Measurements from ENCODE around the gene ATRIP.

Gene ATRIP

DNA sequence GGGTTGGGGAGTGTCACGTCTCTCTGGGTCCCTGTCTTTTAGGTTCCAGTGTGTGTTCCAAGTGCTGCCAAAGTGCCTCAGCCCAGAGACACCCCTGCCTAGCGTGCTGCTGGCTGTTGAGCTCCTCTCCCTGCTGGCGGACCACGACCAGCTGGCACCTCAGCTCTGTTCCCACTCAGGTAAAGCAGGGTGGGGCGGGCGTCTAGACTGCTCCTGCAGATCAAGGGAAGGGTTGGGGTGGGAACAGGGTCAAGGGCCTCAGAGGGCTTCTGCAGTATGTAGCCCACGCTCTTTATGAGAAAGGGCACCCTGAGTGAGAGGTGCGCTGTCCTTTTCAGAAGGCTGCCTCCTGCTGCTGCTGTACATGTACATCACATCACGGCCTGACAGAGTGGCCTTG, 17.2 kb downstream of the ATRIP start:
- DNase-seq (ENCODE audit: low read depth): no peak
- TF ChIP-seq, protein P1, sequence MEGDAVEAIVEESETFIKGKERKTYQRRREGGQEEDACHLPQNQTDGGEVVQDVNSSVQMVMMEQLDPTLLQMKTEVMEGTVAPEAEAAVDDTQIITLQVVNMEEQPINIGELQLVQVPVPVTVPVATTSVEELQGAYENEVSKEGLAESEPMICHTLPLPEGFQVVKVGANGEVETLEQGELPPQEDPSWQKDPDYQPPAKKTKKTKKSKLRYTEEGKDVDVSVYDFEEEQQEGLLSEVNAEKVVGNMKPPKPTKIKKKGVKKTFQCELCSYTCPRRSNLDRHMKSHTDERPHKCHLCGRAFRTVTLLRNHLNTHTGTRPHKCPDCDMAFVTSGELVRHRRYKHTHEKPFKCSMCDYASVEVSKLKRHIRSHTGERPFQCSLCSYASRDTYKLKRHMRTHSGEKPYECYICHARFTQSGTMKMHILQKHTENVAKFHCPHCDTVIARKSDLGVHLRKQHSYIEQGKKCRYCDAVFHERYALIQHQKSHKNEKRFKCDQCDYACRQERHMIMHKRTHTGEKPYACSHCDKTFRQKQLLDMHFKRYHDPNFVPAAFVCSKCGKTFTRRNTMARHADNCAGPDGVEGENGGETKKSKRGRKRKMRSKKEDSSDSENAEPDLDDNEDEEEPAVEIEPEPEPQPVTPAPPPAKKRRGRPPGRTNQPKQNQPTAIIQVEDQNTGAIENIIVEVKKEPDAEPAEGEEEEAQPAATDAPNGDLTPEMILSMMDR (IDR thresholded peaks at IDR 0.05; ENCODE audit: insufficient read depth, low read depth, low read length, missing control alignments): no peak
- no peak overlapping the region for H3K4me3 ChIP-seq (ENCODE audit: low read depth, low read length)

DNA sequence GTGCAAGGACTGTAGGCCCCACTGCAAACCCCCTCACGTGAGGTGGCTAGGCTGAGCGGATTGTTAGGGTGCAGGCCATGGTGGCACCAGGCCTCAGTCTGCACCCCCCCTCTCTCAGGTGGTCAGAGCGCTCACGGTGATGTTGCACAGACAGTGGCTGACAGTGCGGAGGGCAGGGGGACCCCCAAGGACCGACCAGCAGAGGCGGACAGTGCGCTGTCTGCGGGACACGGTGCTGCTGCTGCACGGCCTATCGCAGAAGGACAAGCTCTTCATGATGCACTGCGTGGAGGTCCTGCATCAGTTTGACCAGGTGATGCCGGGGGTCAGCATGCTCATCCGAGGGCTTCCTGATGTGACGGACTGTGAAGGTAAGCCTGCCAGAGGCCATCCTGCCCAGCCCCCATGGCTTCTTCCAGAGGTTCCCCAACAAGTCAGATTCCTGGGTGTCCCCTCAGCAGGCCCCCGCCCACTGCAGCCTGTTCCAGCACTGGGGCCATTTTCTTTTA, 18.2 kb downstream of the ATRIP start:
- no peak for DNase-seq (ENCODE audit: low read depth)
- TF ChIP-seq, protein P1 (IDR thresholded peaks at IDR 0.05; ENCODE audit: insufficient read depth, low read depth, low read length, missing control alignments): no peak
- no peak overlapping the region for H3K4me3 ChIP-seq (ENCODE audit: low read depth, low read length)

DNA sequence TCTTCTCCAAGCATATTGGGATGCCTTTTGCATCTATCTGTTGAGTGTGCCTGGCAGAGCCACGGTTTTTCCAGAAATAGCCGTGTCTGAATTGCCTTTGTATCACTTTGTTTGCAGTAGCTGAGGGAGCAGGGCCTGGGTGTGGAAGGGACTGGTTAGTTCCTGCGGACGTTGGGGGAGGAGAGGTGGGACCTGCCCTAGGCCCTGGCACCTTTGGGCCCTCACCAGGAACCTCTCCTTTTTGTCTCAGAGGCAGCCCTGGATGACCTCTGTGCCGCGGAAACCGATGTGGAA, 18.6 kb downstream of the ATRIP start:
- no peak for DNase-seq (ENCODE audit: low read depth)
- TF ChIP-seq, protein P1 (IDR thresholded peaks at IDR 0.05; ENCODE audit: insufficient read depth, low read depth, low read length, missing control alignments): no peak

DNA sequence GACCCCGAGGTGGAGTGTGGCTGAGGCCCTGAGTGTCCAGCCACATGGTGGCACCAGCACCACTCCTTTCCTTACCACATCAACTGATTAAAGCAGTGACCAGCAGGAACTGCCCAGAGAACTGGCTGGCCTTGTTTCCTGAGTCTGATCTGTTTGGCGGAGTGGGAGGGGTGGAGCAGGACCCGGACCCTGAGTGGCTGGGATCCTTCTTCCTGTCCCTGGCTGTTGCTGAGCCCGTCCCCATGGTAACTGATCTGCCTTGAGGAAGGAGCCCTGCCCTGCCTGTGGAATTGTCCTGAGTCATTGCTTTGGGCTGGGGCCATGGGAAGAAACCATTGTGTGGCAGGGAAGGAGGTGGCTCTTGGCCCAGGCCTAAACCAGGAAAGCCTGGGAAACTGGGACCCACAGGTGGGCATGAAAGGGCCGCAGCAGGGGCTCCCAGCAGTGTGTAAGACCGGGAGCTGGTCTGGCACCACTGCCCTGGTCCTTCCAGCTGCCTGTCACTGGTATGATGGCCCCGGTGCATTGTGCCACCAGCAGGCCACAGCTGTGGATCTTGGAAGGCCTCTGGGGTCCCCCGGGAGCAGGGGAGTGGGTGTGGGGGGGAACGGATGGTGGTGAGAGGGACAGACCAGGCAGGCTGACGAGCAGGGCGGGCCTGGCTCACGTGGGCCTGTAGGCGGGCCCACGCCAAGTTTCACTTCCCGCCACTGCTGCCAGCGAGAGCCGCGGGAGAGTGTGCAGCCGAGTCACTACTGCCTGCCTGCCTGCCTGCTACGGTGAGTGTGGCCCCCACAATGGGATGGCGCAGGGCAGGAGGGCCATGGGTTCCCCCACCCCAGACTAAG, 19.2 kb downstream of the ATRIP start:
- peak; percentile 91 for DNase-seq (ENCODE audit: low read depth)
- H3K4me3 ChIP-seq (ENCODE audit: low read depth, low read length): peak overlapping the region; percentile 85
- TF ChIP-seq, protein P1 (IDR thresholded peaks at IDR 0.05; ENCODE audit: insufficient read depth, low read depth, low read length, missing control alignments): peak; percentile 45

More for the DNA sequence above, 18.6 kb downstream of the ATRIP start:
- H3K4me3 ChIP-seq (ENCODE audit: low read depth, low read length): no peak overlapping the region

DNA sequence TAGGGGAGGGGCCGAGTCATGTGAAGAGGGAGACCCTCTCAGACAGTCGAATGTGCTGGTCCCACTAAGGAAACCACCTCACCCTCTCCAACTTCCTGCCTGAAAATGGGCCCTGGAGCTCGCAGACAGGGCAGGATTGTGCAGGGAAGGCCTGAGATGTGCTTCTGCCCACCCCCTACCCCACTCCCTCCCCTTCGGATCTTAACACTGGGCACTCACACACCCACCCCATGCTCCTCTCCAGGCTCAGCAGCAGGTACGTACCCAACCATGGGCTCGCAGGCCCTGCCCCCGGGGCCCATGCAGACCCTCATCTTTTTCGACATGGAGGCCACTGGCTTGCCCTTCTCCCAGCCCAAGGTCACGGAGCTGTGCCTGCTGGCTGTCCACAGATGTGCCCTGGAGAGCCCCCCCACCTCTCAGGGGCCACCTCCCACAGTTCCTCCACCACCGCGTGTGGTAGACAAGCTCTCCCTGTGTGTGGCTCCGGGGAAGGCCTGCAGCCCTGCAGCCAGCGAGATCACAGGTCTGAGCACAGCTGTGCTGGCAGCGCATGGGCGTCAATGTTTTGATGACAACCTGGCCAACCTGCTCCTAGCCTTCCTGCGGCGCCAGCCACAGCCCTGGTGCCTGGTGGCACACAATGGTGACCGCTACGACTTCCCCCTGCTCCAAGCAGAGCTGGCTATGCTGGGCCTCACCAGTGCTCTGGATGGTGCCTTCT, 20.0 kb downstream of the ATRIP start:
- TF ChIP-seq, protein P1 (IDR thresholded peaks at IDR 0.05; ENCODE audit: insufficient read depth, low read depth, low read length, missing control alignments): no peak
- DNase-seq (ENCODE audit: low read depth): peak; percentile 49
- peak overlapping the region; percentile 85 for H3K4me3 ChIP-seq (ENCODE audit: low read depth, low read length)

DNA sequence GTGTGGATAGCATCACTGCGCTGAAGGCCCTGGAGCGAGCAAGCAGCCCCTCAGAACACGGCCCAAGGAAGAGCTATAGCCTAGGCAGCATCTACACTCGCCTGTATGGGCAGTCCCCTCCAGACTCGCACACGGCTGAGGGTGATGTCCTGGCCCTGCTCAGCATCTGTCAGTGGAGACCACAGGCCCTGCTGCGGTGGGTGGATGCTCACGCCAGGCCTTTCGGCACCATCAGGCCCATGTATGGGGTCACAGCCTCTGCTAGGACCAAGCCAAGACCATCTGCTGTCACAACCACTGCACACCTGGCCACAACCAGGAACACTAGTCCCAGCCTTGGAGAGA, 20.5 kb downstream of the ATRIP start:
- DNase-seq (ENCODE audit: low read depth): peak; percentile 37
- H3K4me3 ChIP-seq (ENCODE audit: low read depth, low read length): peak overlapping the region; percentile 85
- TF ChIP-seq, protein P1 (IDR thresholded peaks at IDR 0.05; ENCODE audit: insufficient read depth, low read depth, low read length, missing control alignments): no peak
